H1 (cell line): ENCODE measurements around the gene LAD1. TPM values are rescaled to one million over a fixed set of nuclear protein-coding genes. Genes with fewer than 3 reads are reported as not detected.
A peak's percentile ranks its signal among the peaks of the same experiment; 100 is the strongest.

ENCODE experiments used
- CTCF ChIA-PET: fragments of 300-600 bp; sonication (Branson Sonifier 250); formaldehyde crosslinking; loops from one replicate; lab custom pipeline; 2021; ENCODE audit not compliant: partially characterized antibody; lab: Charles Lee
- POLR2A ChIA-PET: fragments of 300-600 bp; sonication (Branson Sonifier 250); formaldehyde crosslinking; loops from one replicate; lab custom pipeline; 2021; ENCODE audit warnings: inconsistent platforms; ENCODE audit not compliant: partially characterized antibody; lab: Charles Lee
- DNase-seq, 2 experiments: peaks; one replicate each; pipeline versions ENCODE4 v3.0.0 to v3.0.0-alpha.2; 2010 to 2022; ENCODE audit warnings: low spot score in 2 of 2, low read depth in 1 of 2, mixed read lengths in 1 of 2
- FAIRE-seq: peaks from 2 replicates; lab custom pipeline; 2011; peaks lifted over from hg19 to GRCh38; lab: Jason Lieb, UNC
- H2AFZ ChIP-seq: 2 replicates; pipeline ENCODE4 v1.8.1; 2012; ENCODE audit warnings: low read length, inconsistent platforms
- H2AK5ac ChIP-seq: 2 replicates; pipeline ENCODE4 v1.6.1; 2013; ENCODE audit warnings: low read depth, low read length
- H2BK120ac ChIP-seq: replicated peaks from 2 replicates; pipeline ENCODE3; 2013; ENCODE audit warnings: low read depth, low read length, inconsistent platforms
- H2BK12ac ChIP-seq: 2 replicates; pipeline ENCODE4 v1.6.1; 2013; ENCODE audit warnings: low read depth, low read length
- H2BK15ac ChIP-seq: 2 replicates; pipeline ENCODE4 v1.6.1; 2013; ENCODE audit warnings: low read length
- H2BK20ac ChIP-seq: 2 replicates; pipeline ENCODE4 v1.6.1; 2013; ENCODE audit warnings: low read length
- H2BK5ac ChIP-seq: 2 replicates; pipeline ENCODE4 v1.6.1; 2013; ENCODE audit warnings: low read depth, low read length
- H3K14ac ChIP-seq: 2 replicates; pipeline ENCODE4 v1.6.1; 2013; ENCODE audit warnings: inconsistent platforms; ENCODE audit not compliant: insufficient read length
- H3K18ac ChIP-seq: 2 replicates; pipeline ENCODE4 v1.6.1; 2013; ENCODE audit warnings: low read length; ENCODE audit errors: extremely low read depth
- H3K23ac ChIP-seq: 2 replicates; pipeline ENCODE4 v1.6.1; 2013; ENCODE audit warnings: inconsistent platforms; ENCODE audit not compliant: insufficient read length
- H3K23me2 ChIP-seq: 2 replicates; pipeline ENCODE4 v1.6.1; 2013; ENCODE audit warnings: low read depth, low read length
- H3K27ac ChIP-seq: 2 replicates; pipeline ENCODE4 v1.6.1; 2011; ENCODE audit warnings: low read depth, low read length, inconsistent platforms
- H3K27me3 ChIP-seq, 4 experiments: replicated peaks in 1 of 4; 1 replicate in 1 of 4; 2 replicates in 3 of 4; pipeline versions ENCODE4 v1.6.1 to v1.8.1; 2011 to 2013; ENCODE audit warnings: low read length in 3 of 4, mild to moderate bottlenecking in 3 of 4, inconsistent platforms in 2 of 4, mixed read lengths in 2 of 4, moderate library complexity in 1 of 4; ENCODE audit not compliant: control insufficient read depth in 3 of 4, insufficient read depth in 3 of 4; ENCODE audit errors: extremely low read depth in 1 of 4
- H3K36me3 ChIP-seq, 4 experiments: 2 replicates each; pipeline versions ENCODE4 v1.6.1 to v1.8.1; 2011 to 2013; ENCODE audit warnings: mild to moderate bottlenecking in 4 of 4, low read length in 3 of 4, moderate library complexity in 2 of 4, control low read depth in 1 of 4, inconsistent platforms in 1 of 4; ENCODE audit not compliant: insufficient read depth in 4 of 4, control insufficient read depth in 2 of 4
- H3K4ac ChIP-seq: replicated peaks from 2 replicates; pipeline ENCODE3; 2013; ENCODE audit warnings: low read length, low read depth, mixed read lengths, inconsistent platforms; ENCODE audit not compliant: insufficient read length
- H3K4me1 ChIP-seq, 4 experiments: replicated peaks in 1 of 4; 1 replicate in 1 of 4; 2 replicates in 3 of 4; pipeline versions ENCODE4 v1.6.1 to v1.8.1; 2011 to 2013; ENCODE audit warnings: low read length in 3 of 4, inconsistent platforms in 2 of 4, mixed read lengths in 1 of 4; ENCODE audit not compliant: insufficient read depth in 4 of 4, control insufficient read depth in 3 of 4
- H3K4me2 ChIP-seq, 2 experiments: 2 replicates each; pipeline versions ENCODE4 v1.6.1 to v1.8.1; 2011 to 2013; ENCODE audit warnings: low read depth in 2 of 2, low read length in 2 of 2, control low read depth in 1 of 2, inconsistent platforms in 1 of 2, mild to moderate bottlenecking in 1 of 2; ENCODE audit not compliant: insufficient read depth in 1 of 2
- H3K4me3 ChIP-seq, 4 experiments: fragments of 200-600, 300-600 bp in 1 of 4; sonication (generic), shearing (Covaris generic), sonication (Bioruptor Twin) in 1 of 4; 2 replicates each; pipeline versions ENCODE4 v1.5.1 to v1.8.1; 2011 to 2016; ENCODE audit warnings: low read length in 4 of 4, low read depth in 3 of 4, control low read depth in 2 of 4, inconsistent platforms in 2 of 4, mild to moderate bottlenecking in 2 of 4, mixed read lengths in 1 of 4, moderate library complexity in 1 of 4; ENCODE audit not compliant: insufficient read depth in 2 of 4; ENCODE audit errors: extremely low read depth in 1 of 4
- H3K56ac ChIP-seq: replicated peaks from 2 replicates; pipeline ENCODE3; 2013; ENCODE audit warnings: low read depth, mild to moderate bottlenecking, mixed read lengths, low read length, inconsistent platforms; ENCODE audit not compliant: insufficient read length
- H3K79me1 ChIP-seq: 2 replicates; pipeline ENCODE4 v1.6.1; 2013; ENCODE audit warnings: low read depth, low read length, control low read depth
- H3K79me2 ChIP-seq, 2 experiments: 2 replicates each; pipeline versions ENCODE4 v1.6.1 to v1.8.1; 2012 to 2013; ENCODE audit warnings: low read length in 2 of 2, mild to moderate bottlenecking in 2 of 2, inconsistent platforms in 1 of 2; ENCODE audit not compliant: insufficient read depth in 2 of 2, control insufficient read depth in 1 of 2
- H3K9ac ChIP-seq, 4 experiments: replicated peaks in 1 of 4; 1 replicate in 1 of 4; 2 replicates in 3 of 4; pipeline versions ENCODE4 v1.6.1 to v1.8.1; 2011 to 2013; ENCODE audit warnings: low read depth in 3 of 4, low read length in 3 of 4, control low read depth in 2 of 4, mild to moderate bottlenecking in 2 of 4, moderate library complexity in 2 of 4, inconsistent platforms in 1 of 4; ENCODE audit errors: extremely low read depth in 1 of 4
- H3K9me3 ChIP-seq, 2 experiments: 2 replicates each; pipeline versions ENCODE4 v1.6.1 to v1.8.1; 2012 to 2013; ENCODE audit warnings: mild to moderate bottlenecking in 2 of 2, moderate library complexity in 2 of 2, control low read depth in 1 of 2, inconsistent platforms in 1 of 2, low read depth in 1 of 2, low read length in 1 of 2, mixed read lengths in 1 of 2; ENCODE audit not compliant: insufficient read depth in 2 of 2
- H4K20me1 ChIP-seq, 2 experiments: replicated peaks in 1 of 2; 2 replicates each; pipeline versions ENCODE3 to v1.8.1; 2011 to 2013; ENCODE audit warnings: inconsistent platforms in 2 of 2, low read length in 2 of 2, mild to moderate bottlenecking in 1 of 2; ENCODE audit not compliant: insufficient read depth in 2 of 2, control insufficient read depth in 1 of 2
- H4K5ac ChIP-seq: 2 replicates; pipeline ENCODE4 v1.6.1; 2013; ENCODE audit warnings: low read length, low read depth, mixed read lengths, inconsistent platforms; ENCODE audit not compliant: insufficient read length
- H4K8ac ChIP-seq: 2 replicates; pipeline ENCODE4 v1.8.0; 2013; ENCODE audit warnings: mild to moderate bottlenecking, moderate library complexity, low read length, inconsistent platforms; ENCODE audit not compliant: insufficient read depth; ENCODE audit errors: extremely low read depth
- H4K91ac ChIP-seq: replicated peaks from 2 replicates; pipeline ENCODE3; 2013; ENCODE audit warnings: low read length, mixed read lengths, inconsistent platforms; ENCODE audit not compliant: insufficient read length
- ASH2L ChIP-seq: fragments of 200-600, 300-600 bp; sonication (generic); IDR thresholded peaks from one replicate; pipeline ENCODE4 v1.7.1; 2017; ENCODE audit warnings: low read length
- BCL11A ChIP-seq, 2 experiments: IDR thresholded peaks; one replicate each; pipeline ENCODE4 v1.6.1; 2011; ENCODE audit warnings: low read depth in 2 of 2, low read length in 2 of 2, mild to moderate bottlenecking in 2 of 2
- CEBPB ChIP-seq: IDR thresholded peaks from 2 replicates; pipeline ENCODE4 v1.6.1; 2012; ENCODE audit warnings: low read depth, low read length
- EP300 ChIP-seq, 2 experiments: IDR thresholded peaks; 1 replicate in 1 of 2; 2 replicates in 1 of 2; pipeline ENCODE4 v1.6.1; 2011 to 2012; ENCODE audit warnings: low read depth in 2 of 2, low read length in 2 of 2, mild to moderate bottlenecking in 2 of 2, borderline replicate concordance in 1 of 2, inconsistent platforms in 1 of 2, moderate library complexity in 1 of 2
- GABPA ChIP-seq: IDR thresholded peaks from 2 replicates; pipeline ENCODE4 v1.6.1; 2011; ENCODE audit warnings: mild to moderate bottlenecking, low read length, moderate library complexity, borderline replicate concordance; ENCODE audit not compliant: insufficient read depth
- HDAC6 ChIP-seq: IDR thresholded peaks from one replicate; pipeline ENCODE4 v1.7.1; 2012; ENCODE audit warnings: low read depth, mild to moderate bottlenecking, inconsistent platforms, low read length, moderate library complexity
- JUN ChIP-seq: IDR thresholded peaks from 2 replicates; pipeline ENCODE4 v1.6.1; 2011; ENCODE audit warnings: low read depth, mild to moderate bottlenecking, improper control_type of control experiment, low read length
- KDM4A ChIP-seq: IDR thresholded peaks from one replicate; pipeline ENCODE4 v1.7.1; 2012; ENCODE audit warnings: low read depth, mild to moderate bottlenecking, moderate library complexity, low read length, inconsistent platforms; ENCODE audit not compliant: severe bottlenecking
- NRF1 ChIP-seq: IDR thresholded peaks from 2 replicates; pipeline ENCODE4 v1.6.1; 2011; ENCODE audit warnings: mild to moderate bottlenecking, low read depth, low read length, improper control_type of control experiment
- PHF8 ChIP-seq: fragments of 200-600 bp; sonication (generic); conservative IDR thresholded peaks from 2 replicates; pipeline ENCODE4 v1.7.1; 2012; ENCODE audit warnings: low read depth, mild to moderate bottlenecking, inconsistent platforms, low read length, moderate library complexity
- POU5F1 ChIP-seq: IDR thresholded peaks from 2 replicates; pipeline ENCODE4 v1.6.1; 2011; ENCODE audit warnings: low read depth, mild to moderate bottlenecking, low read length, moderate library complexity
- RXRA ChIP-seq: IDR thresholded peaks from 2 replicates; pipeline ENCODE4 v1.6.1; 2011; ENCODE audit warnings: low read depth, mild to moderate bottlenecking, low read length, moderate library complexity; ENCODE audit not compliant: insufficient read depth
- SIRT6 ChIP-seq: IDR thresholded peaks from one replicate; pipeline ENCODE4 v1.7.1; 2012; ENCODE audit warnings: low read length, inconsistent platforms
- SIX5 ChIP-seq: IDR thresholded peaks from 2 replicates; pipeline ENCODE4 v1.6.1; 2011; ENCODE audit warnings: mild to moderate bottlenecking, low read depth, low read length
- ZNF274 ChIP-seq: IDR thresholded peaks from 2 replicates; pipeline ENCODE4 v1.7.0; 2012; ENCODE audit warnings: low read length, borderline replicate concordance; ENCODE audit errors: extremely low read depth
- WGBS, 2 experiments: shearing (Covaris generic) in 1 of 2; methylation state at CpG; one replicate each; pipeline versions ENCODE4 v1.1.6 to v1.1.7; 2013 to 2015; ENCODE audit warnings: low lambda C conversion rate in 2 of 2, mixed read lengths in 2 of 2, inconsistent platforms in 1 of 2, low coverage in 1 of 2, missing lambda C conversion rate in 1 of 2; ENCODE audit not compliant: insufficient replicate concordance in 2 of 2, insufficient coverage in 1 of 2, insufficient read length in 1 of 2; ENCODE audit errors: extremely low coverage in 1 of 2, missing lambda C conversion rate in 1 of 2; 5-methylcytosine and 5-hydroxymethylcytosine counted together
- polyA plus RNA-seq, 7 experiments: library from polyadenylated mRNA; depleted of rRNA in 3 of 7; stranded (reverse) in 5 of 7; unstranded in 2 of 7; fragments of >200 nt in 5 of 7; fragments of 200-250 nt in 2 of 7; gene quantifications; 1 replicate in 5 of 7; 2 replicates in 1 of 7; 4 replicates in 1 of 7; pipeline versions ENCODE4 v1.2.1 to v1.2.3, GENCODE V29; 2011 to 2013; ENCODE audit warnings: missing spikeins in 2 of 7, mixed read lengths in 2 of 7
- total RNA-seq: library from RNA; stranded (reverse); fragmentation: NEBNext Ultra II Directional; extraction: Animal tissue kit (Norgen Biotek cat#: 25700); gene quantifications from 2 replicates; pipeline ENCODE4 v1.2.1, GENCODE V29; 2021

Gene LAD1
- total and polyA plus RNA-seq, 2 of the 8 experiments (the other 6 are each of a cell fraction or from before 2014, with no cell fraction given): 9.3 to 32.8 TPM

DNA sequence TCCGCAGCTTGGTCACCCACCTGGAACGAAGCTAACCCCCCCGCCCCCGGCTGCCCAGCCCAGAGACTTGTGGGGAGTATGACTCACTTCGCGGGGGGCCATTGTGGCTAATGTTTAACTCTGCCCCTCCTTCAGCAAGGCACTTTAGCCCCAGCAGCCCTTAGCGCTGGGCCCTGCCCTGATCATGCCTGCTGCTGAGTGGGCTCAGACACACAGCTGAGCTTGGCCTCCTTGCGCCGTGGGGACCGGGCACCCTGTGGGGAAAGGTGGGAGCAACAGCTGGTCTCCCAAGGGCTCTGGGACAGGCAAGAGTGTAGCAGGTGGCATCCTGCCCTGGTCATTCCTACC is 6.3 kb upstream of the LAD1 start:
- no peak overlapping the region for H3K4me2 ChIP-seq

More for the DNA sequence above, 6.3 kb upstream of the LAD1 start:
- Histone ChIP-seq H3K79me1 (no peaks in the 10 kb centered on the region), H3K4me1 (peaks cover 0 to 5% (median 0%) of the 10 kb centered on the region in 4 experiments; a peak in 2 of 7 replicates), H3K23ac (no peak overlapping the region), H2BK12ac (no peak overlapping the region), H2BK5ac (no peak overlapping the region), H3K14ac (no peak overlapping the region), H3K23me2 (no peaks in the 10 kb centered on the region), H2AFZ (no peak overlapping the region), H3K27me3 (peaks cover 0 to 5% (median 0%) of the 10 kb centered on the region in 4 experiments; a peak in 3 of 7 replicates), H2AK5ac (no peak overlapping the region), H3K4ac (no peak overlapping the region), H4K20me1 (no peaks in the 10 kb centered on the region), H3K27ac (no peak overlapping the region), H3K4me3 (no peak overlapping the region), H3K56ac (no peak overlapping the region), H3K36me3 (no peaks in the 10 kb centered on the region), H3K79me2 (no peaks in the 10 kb centered on the region), H3K9me3 (no peaks in the 10 kb centered on the region), H4K5ac (no peak overlapping the region), H2BK20ac (no peak overlapping the region), H3K18ac (no peak overlapping the region), H4K8ac (no peak overlapping the region; the same call in 1 of the 2 replicates), H2BK120ac (no peak overlapping the region), H4K91ac (peak overlapping the region; percentile 32), H3K9ac (no peak overlapping the region), H2BK15ac (no peak overlapping the region)
- DNase-seq (no peak), FAIRE-seq (no peak)
- CTCF ChIA-PET: interaction anchor here (0.7 to 14.7 kb wide), 9 partner anchors 12 to 151 kb away, joined by 4 to 371 read pairs (median 17); partner anchors contain the start of genes TNNI1 and TNNT2
- POLR2A ChIA-PET: interaction anchor here (1.3 to 4.9 kb wide), 6 partner anchors 8 to 25 kb away, joined by 3 to 18 read pairs (median 3); no protein-coding TSS in a partner anchor
- 84% methylated on average over 10 of the region's 10 CpGs; no CpG with 5 or more reads in 1 of the 2 experiments for WGBS, 2 experiments
- TF ChIP-seq HDAC6: no peak
- no peak for TF ChIP-seq PHF8
- no peak for TF ChIP-seq CEBPB
- TF ChIP-seq ZNF274: no peak
- no peak for TF ChIP-seq GABPA
- no peak for TF ChIP-seq JUN
- TF ChIP-seq ASH2L: no peak
- no peak for TF ChIP-seq POU5F1
- TF ChIP-seq EP300 (IDR thresholded peaks at IDR 0.05; ENCODE audit: borderline replicate concordance in 1 of 2, low read depth in 2 of 2, low read length in 2 of 2): no peak
- TF ChIP-seq RXRA: no peak
- TF ChIP-seq KDM4A: no peak
- TF ChIP-seq BCL11A (IDR thresholded peaks at IDR 0.05; ENCODE audit: low read depth in 2 of 2, low read length in 2 of 2): no peak
- TF ChIP-seq SIX5: no peak
- TF ChIP-seq NRF1: no peak
- no peak for TF ChIP-seq SIRT6
